Measurements from ENCODE around the gene ATXN2L.
"Not testable (repeated sequence)": the region's sequence is repeated elsewhere in the genome, so short reads cannot be mapped to it uniquely, and the experiment has no call there.

The ATXN2L gene

DNA sequence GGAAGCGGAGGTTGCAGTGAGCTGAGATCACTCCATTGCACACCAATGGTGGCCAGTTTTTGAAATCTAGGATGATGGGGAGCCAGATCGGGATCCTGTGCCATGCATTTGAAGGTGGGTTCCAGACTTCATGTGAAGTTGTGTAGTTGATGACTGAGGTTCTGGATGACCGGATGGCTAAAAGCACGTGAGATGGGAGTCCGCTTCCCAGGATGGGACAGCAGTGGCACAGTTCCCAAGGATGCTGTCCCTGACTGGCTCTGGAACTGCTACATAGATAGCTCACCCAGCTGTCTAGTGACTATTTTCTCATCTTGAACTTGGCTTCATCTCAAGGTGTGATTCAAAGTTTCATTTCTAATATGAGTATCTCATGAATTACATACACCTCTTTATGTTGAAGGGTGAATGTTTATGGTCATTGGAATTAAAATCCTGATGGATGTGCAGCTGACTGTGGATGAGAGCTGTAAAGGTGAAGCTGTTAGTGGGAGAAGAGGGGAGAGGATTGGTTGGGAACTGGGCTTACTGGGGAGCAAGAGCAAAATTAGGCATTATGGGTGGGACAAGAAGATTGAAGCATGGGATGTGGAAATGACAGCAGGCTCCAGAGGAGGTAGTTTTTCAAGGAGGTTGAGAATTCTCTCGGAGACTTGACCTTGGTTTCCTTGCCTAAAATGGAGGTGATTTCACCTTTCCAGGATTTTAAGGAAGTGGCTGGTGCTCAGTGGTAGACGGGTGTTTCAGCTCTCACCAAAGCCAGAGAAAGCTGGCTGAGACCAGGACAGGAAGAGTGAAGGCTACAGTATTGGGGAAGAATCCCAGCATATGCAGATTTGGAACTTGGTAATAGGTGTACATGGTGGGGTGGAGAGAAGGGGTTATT lies 15.1 kb downstream of the ATXN2L start:
- no peak for DNase-seq

DNA sequence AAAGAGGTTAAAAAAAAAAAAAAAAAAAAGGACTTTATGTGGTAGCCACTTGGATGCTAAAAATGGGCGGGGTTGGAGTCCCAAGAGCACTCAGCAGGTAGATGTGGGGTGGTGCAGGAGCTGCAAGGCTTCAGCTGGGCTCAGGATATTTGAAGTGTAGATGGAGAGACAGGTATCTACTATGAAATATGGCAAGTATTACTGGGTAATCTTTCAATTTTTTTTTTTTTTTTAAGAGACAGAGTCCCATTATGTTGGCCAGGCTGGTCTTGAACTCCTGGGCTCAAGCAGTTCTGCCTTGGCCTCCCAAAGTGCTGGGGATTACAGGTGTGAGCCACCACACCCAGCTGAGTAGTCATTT lies 15.7 kb downstream of the ATXN2L start:
- DNase-seq = no peak

DNA sequence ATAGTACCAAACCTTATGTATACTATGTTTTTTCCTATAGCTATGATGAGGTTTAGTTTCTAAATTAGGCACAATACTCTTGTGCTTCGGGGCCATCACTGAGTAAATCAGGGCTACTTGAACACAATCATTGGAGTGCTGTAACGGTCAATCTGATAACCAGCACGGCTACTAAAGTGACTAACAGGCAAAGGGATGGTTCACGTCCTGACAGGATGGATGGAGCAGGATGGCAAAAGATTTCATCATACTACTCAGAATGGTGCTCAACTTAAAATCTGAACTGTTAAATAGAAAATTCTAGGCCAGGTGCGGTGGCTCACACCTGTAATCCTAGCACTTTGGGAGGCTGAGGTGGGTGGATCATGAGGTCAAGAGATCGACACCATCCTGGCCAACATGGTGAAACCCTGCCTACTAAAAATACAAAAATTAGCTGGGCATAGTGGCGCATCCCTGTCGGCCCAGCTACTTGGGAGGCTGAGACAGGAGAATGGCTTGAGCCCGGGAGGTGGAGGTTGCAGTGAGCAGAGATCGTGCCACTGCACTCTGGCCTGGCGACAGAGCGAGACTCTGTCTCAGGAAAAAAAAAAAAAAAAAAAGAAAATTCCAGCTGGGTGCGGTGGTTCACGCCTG lies 16.3 kb downstream of the ATXN2L start:
- no peak for DNase-seq

DNA sequence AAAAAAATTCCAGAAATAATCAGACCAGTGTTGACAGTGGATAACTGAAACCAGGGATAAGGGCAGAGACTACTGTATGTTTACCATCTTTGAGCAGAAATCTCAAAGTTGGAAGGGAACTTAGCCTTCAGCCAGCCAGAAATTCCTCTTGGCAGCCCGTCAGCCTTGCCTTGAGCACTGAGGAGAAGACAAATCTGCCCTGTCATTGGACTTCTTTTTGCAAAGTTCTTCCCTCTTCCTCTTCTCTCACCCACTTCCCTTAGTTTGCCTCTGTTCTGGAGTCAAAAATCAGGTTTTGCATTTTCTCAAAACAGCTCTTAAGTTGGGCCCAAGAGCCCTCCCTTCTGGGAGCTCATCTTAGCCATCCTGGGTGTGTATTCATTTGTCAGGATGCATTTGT lies 17.1 kb downstream of the ATXN2L start:
- no peak for DNase-seq

DNA sequence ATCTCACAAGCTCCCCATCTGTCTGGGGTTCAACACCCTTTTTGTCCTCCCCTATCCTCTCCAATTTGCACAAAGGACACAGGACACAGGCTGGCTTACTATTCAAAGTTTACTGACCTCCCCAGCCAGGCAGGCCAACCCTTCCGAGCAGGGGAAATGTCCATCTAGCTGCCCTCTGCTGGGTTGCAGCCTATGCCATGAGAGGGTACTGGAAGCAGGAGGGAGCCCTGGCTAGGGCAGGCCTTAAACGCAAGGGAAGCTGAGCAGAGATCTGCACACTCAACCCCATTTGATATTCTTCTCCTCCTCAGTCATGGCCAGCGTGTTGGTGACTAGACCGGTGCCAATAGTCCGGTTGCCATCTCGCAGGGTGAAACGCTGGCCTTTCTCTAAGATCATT lies 19.9 kb downstream of the ATXN2L start:
- no peak for DNase-seq

DNA sequence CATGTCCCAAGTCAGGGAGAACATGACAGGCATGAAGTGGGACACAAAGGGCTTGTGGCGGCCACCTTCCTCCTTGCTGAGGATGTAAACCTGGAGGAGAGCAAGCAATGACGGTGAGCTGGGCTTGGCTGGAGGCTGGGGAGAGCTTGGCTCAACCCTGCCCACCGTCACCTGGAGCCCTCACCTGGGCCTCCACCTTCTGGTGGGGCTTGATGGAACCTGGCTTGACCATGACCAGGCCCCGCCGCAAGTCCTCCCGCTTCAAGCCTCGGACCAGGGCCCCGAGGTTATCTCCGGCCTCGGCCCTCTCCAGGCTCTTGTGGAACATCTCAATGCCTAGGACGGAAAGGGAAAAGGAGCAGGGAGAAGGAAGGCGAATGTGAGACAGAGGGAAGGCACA lies 21.0 kb downstream of the ATXN2L start:
- DNase-seq = no peak

DNA sequence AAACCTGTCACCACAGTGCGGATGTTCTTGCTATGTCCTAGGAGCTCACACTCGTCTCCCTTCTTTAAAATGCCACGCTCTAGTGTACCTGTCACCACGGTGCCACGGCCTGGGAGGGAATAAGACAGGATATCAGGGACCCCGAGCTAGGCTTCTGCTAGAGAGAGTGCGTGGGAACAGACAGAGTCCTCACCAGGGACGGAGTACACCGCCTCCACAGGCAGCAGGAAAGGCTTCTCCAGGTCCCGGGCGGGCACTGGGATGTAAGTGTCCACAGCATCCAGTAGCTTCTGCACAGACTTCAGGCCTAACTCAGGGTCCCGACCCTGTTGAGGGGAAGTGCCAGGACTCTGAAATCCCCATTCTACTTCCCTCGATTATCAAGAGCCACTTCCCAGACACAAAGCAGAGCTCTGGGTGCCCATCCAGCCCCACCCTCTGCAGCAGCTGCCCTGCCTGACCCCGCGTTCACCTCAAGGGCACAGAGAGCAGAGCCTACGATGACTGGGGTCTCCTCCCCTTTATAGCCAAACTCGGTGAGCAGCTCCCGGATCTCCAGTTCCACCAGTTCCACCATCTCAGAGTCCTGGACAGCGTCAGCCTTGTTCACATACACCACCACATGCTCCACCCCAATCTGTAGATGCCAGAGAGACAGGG lies 21.6 kb downstream of the ATXN2L start:
- DNase-seq = no peak

DNA sequence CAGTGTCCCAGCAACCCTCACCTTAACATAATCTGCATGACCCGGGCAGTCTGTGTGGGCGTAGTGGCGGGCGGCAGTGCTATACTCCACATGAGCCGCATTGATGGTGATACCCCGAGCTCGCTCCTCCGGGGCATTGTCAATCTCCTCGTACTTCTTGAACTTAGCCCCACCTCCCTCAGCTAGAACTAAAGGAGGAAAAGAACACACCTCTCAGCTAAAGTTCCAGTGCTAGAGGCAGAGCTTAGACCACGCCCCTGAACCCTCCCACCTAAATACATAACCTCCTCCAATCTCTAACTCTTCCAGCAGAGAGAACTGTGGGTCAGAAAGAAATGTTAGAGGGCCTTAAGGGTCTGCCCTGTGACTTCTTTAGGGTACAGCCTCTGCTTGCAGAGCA lies 22.5 kb downstream of the ATXN2L start:
- DNase-seq = no peak

DNA sequence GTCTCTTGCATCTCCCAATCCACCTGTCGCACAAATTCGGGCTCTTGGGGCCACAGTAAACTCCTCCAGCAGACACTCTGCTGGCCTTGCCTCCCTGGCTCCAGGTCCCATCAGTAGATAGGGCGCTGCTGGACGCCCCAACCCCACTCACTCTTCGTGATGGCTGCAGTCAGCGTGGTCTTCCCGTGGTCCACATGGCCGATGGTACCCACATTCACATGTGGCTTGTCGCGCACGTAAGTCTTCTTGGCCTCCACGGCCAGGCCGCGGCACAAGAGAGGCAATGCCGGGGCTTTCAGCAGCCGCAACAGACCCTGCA lies 22.9 kb downstream of the ATXN2L start:
- DNase-seq = no peak

DNA sequence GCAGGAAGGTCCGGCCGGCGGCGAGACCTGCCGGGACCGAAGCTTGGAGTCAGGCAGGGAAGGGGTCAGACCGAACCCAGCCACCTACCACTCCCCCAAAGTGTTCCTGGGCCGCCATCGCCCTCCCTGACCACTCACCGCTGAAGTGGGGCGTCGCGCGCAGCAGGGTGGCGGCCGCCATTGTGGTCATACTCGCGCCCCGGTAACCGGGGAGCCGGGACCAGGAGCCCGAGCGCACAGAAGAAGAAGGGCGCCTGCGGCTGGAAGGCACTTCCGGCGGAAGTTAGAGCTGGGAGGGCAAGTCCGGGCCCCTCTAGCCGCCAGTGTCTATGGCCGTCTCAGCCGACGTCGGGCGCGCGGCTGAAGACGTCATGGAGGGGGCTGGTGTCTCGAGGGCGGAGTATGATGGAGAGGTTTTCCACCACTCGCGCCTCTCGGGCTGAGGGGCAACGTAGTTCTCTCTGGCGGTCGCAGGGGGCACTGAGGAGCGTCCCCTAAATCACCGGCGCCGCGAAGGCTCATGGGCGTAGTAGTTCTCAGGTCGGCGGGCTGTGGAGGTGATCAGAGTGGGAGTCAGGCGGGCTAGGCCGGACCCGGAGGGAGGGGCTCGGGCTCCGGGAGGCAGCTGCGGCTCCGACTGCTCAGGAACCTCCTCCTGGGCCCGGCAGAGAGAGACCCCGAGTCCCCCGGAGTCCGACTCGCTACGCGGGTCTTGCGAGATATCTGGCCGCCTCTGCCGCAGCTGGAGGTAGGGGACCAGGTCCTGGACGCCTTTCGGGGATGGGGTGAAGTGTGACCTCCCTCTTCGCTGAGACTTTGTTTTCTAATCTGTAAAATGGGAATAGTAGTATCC lies 23.5 kb downstream of the ATXN2L start, which contains the start of gene TUFM:
Gene TUFM, minus strand, starts transcription at position 269 of the 853 bp plus-strand sequence. Its CDS starts 79 bp downstream, at position 190.
- peak; percentile 99 for DNase-seq

DNA sequence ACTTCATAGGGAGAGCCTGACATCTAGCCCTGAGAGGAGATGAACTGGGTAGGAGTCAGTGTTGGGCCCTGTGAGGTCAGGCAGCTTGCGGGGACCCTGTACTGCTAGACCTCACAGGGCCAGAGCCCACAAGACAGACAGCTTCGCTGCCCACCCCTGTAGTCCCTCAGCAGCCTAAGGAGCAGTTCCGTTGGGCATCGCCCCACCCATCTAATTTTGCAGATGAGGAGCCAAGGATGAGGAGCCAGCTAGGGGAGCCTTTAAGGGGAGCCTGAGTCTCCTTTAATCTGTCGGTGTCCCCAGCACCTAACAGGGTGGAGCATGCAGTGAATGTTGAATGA lies 24.1 kb downstream of the ATXN2L start:
- no peak for DNase-seq

DNA sequence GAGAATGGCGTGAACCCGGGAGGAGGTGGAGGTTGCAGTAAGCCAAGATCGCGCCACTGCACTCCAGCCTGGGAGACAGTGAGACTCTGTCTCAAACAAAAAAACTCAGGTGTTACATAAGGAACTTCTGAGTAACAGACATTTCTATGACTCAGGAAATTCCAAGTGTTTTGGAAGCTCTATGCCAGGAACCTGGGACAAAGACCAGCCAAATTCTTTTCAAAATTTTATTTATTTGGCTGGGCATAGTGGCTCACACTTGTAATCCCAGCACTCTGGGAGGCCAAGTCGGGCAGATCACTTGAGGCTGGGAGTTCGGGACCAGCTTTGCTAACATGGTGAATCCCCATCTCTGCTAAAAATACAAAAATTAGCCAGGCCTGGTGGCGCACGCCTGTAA lies 35.6 kb downstream of the ATXN2L start:
- no peak for DNase-seq

DNA sequence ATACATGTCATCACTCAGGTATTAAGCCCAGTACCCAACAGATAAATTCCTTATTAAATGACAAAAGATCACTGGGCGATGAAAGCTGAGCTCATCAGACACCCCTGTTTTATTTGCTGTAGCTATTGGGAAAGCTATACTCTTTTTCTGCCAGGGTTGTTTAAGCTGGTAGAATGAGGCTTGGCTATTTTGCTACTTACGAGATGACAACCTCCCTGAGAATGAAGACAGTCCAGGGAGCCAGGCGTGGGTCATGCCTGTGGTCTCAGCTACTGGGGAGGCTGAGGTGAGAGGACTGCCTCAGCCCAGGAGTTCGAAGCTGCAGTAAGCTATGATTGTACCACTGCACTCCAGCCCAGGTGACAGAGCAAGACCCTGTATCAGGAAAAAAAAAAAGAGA lies 36.5 kb downstream of the ATXN2L start:
- no peak for DNase-seq

DNA sequence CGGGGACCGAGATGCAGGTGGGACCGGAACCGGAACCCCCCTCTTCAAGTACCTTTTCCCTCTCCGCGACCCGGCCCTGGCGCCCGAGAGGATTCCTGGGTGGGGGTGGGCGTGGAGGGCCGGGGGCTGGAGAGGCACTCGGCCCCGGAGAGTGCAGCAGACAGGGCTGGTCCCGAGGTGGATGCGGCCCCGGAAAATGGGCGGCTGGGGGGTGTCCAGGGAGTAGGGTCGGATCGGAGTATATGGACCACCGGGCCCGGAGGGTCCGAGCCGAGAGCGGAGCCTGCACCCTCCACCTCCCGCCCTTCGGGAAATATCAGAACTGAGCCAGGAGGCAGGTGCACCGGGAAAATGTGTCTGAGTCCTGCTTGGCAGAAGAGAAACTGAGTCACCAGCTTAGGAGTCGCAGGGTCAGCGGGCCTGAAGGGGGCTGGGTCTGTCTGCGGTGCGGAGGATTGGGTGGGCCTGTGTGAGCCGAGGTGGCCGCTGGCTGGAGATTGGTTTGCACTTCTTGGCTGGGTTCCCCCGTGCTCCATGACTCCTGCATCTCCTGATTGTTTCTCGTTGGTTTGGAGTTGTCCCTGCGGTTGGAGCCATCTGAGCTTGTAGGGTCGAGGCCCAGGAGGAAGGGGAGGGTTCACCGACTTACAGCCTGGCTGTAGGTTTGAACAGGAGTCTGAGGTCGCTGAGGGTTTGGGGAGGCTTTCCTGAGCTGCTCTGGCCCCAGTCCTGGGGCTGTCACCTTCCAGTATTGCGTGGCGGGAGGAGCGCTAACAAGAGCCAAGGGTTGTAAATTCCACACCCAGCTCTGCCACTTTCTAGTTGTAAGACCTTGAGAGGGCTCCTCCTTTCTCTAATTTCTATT lies 41.4 kb downstream of the ATXN2L start:
- peak; percentile 13 for DNase-seq

DNA sequence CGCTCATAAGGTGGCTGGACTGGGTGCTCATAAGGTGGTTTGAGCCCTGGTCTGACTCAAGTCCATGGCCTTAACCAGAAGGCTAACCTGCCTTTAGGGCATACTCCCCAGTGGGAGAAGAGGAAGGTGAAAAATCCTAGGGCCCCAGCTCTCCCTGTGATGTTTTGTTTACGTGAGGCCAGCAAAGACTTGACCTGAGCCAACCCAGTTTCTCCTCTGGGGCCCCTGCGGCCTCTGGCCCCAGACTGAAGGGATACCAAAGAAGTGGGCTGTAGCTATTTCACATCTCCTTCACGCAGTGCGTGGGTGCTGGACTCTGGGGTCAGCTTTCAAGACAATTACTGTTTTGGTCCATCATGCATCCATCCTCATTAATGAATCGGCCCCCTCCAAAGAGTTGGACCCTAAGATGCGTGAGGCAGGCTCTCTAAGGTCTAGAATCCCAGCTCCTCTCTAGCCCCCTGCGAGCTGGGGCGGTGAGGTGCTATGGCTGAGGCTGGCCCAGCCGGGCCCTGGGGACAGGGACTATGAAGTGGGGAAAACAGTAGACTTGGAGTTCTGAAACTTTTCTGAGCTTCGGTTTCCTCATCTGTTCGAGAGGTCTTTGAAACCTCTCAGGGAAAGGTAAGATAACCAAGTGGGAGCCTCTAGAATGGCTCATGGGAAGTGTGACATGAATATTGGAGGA lies 42.3 kb downstream of the ATXN2L start:
- DNase-seq = no peak

DNA sequence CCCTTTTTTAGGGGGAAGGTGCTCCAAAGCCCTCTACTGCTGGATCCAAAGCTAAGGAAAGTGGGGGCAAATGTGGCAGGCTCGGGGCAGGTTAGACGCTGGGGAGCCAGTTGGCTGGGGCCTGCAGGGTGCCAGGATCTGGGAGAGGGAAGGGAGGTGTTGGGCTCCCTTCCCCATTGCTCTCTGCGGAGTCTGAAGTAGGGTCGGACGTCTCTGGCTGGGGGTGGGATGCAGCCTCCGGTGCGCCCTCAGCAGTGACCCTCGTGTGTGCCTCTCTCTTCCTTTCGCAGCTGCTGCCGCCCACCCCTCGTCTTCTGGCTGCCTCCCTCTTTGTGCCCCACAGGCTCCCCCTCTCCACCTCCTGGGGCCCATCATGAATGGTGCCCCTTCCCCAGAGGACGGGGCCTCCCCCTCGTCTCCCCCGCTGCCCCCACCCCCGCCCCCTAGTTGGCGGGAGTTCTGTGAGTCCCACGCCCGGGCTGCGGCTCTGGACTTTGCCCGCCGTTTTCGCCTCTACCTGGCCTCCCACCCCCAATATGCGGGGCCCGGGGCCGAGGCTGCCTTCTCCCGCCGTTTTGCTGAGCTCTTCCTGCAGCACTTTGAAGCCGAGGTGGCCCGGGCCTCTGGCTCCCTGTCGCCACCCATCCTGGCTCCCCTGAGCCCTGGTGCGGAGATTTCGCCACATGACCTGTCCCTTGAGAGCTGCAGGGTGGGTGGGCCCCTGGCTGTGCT lies 43.1 kb downstream of the ATXN2L start:
- no peak for DNase-seq

DNA sequence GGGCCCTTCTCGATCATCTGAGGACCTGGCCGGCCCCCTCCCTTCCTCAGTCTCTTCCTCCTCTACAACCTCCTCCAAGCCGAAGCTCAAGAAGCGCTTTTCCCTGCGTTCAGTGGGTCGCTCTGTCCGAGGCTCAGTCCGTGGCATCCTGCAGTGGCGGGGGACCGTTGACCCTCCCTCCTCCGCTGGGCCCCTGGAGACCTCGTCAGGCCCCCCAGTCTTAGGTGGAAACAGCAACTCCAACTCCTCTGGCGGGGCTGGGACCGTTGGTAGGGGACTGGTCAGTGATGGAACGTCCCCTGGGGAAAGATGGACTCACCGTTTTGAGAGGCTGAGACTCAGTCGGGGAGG lies 43.6 kb downstream of the ATXN2L start:
- no peak for DNase-seq

DNA sequence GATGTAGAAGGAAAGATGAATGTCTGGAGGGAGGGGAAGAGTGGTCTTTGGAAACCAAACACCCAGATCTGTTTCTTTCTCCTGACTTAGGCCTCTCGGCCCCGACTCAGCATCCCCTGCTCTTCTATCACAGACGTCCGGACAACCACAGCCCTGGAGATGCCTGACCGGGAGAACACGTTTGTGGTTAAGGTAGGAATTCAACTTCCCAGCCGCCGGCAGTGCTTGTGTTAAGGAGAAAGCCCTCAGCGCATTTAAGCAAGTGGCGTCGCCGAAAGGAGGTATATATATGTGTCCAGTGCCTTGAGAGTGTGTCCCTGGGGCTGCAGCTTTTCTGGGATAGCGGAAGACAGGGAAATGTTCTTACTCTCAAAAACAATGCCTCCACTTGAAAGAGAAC lies 44.4 kb downstream of the ATXN2L start:
- DNase-seq = no peak

DNA sequence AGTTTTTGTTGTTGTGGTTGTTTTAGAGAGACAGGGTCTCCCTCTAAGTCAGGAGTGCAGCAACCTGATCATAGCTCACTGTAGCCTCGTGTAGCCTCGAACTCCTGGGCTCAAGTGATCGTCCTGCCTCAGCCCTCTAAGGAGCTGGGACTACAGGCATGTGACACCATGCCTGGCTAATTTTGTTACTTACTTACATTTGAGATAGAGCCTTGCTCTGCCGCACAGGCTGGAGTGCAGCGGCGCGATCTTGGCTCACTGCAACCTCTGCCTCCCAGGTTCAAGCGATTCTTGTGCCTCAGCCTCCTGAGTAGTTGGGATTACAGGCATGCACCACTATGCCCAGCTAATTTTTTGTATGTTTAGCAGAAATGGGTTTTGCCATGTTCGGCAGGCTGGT lies 44.8 kb downstream of the ATXN2L start:
- not testable (repeated sequence) for DNase-seq

DNA sequence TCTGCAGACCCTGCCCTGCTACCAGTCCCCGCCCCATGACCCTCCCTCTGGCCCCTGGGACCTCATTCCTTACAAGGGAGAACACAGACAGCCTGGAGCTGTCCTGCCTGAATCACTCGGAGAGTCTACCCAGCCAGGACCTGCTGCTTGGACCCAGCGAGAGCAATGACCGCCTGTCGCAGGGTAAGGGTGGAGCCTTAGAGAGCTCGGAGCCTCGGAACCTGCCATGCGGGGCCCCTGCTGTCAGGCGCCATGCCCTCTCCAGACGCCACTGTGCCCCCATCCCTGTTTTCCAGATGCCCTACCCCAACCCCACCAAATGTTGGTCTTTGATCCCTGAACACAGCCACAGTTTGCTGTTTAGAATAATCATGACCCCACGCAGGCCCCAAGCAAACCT lies 46.4 kb downstream of the ATXN2L start:
- no peak for DNase-seq

DNA sequence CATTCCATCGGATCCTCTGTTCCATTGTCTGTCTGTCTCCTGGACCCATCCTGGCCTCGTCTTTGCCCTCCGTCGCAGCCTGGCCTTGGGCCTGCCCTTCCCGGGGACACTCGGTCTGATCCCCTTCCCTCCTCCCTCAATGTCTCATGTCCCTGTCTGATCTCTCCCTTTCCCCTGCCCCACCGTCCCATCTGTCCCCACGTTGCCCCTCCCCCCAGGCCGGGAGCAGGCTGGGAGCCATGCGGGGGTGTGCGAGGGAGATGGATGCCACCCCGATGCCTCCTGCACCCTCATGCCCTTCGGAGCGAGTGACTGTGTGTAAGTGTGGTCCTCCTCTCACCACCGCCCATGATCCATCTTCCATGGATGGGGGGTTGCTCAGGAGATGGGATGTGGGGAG lies 50.2 kb downstream of the ATXN2L start:
- DNase-seq = no peak

All from fibroblast of skin of right quadriceps (primary cell).